CD4-positive, alpha-beta T cell treated with Interleukin-15 for 1 hour (primary cell): ENCODE measurements around the gene C5orf63.
"Not testable (repeated sequence)": the region's sequence is repeated elsewhere in the genome, so short reads cannot be mapped to it uniquely, and the experiment has no call there.

Experiments used
- DNase-seq: peaks from one replicate; pipeline ENCODE4 v3.0.0-alpha.2; 2020

Gene C5orf63

DNA sequence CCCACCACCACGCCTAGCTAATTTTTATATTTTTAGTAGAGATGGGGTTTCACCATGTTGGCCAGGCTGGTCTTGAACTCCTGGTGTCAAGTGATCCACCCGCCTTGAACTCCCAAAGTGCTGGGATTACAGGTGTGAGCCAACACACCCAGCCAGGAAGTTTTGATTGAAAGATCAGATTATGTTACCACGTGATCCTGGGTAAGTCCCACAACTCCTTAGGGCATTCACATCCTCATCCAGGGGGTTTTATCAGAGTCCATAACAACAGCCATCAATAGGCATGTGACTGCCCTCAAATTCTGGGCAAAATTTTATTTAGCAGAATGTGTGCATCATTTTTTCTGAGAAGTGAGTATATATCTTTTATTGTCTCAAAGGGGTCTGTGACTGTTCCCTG is 68.0 kb downstream of the C5orf63 start:
- not testable (repeated sequence) for DNase-seq

DNA sequence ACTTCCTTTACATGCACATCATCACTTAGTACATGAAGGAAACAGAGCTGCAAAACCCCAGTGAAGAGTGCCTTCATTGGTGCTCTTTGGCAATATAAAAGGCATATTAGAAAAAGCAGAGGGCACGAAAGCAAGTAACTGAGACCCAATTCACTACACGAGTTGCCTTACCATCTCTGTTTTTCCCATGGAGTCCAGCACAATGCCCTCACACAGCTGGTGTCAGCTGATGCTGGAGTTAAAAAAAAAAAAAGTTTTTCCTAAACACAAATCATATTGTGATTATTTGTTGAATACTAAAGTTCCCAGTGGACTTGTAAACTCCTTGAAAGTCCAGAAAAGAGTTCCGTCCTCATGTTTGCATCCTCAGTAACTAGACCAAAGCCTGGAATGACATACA is 68.6 kb downstream of the C5orf63 start:
- no peak for DNase-seq

DNA sequence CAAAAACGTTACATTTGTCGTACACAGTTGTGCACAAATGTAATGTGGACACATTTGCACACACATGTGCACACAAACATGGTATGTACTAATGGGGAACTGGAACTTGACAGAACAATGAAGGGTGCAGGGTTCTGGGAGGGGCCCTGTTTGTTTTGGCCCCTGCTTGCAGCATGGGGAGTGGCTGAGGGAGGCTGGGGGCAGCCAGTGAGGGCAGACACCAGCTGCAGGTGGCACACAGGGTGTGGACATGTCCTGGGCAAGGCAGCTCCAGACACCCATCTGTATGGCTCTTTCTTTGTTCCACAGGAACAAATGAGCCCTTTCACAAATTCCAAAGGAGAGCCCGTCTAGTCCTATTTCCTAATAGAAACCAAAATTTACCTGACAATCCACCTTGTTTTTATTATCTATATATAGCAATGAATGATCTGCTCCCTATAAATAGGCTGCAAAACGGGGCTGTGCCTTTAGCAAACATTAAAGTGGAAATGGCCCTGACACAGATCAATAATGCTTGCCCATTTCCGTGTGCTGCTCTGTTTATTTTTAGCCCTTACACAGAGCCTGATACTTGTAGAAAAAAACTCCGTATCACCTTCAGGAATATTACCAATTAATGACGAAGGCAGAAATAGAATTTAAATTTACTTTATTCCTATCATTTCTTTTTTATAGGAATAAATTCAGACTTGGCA is 69.4 kb downstream of the C5orf63 start:
- no peak for DNase-seq

DNA sequence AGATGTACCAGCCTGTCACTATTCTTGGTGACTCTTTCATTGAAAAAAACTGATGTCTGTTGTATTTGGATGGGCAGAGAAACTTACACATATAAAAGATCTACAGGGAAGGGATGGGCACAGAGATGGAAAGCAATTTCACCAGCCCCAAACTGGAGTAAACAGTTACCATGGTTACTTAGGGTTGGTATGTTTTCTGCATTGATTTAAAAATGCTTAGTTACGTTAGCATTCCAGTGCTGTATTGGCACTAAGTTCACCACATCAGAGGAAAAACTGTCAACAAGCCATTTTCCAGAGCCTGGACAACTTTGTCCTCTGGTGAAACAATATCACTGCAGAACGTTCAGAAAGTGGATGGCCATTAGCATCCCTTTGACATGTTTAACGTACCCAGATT is 70.9 kb downstream of the C5orf63 start:
- no peak for DNase-seq

DNA sequence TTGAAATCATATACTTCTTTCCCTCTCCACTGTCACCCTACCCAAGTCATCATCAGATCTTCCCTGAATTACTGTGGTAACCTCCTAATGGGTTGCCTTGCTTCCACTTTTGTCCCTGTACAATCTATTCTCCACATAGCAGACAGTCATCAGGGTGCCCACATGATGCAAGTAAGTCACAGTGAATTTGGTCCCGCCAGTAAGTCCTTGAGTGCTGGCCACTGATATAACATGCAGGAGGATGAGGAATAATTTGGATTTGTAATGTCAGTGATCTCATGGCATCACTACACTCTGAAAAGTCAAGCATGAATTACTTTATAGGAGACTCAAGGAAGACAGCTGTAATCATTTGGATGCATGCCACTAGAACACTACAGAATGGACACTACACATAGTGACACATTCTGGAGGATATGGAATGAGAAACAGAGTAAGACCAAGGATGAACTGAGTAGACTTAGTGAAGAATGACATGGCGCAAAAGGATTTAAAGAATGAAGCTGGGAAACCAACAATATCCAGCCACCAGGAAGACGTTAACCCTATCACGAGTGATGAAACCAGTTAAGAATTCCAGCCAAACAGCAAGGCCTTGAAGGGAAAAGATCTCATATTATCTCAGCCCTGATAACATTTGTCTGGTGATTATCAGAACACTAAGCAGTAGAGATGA is 71.5 kb downstream of the C5orf63 start:
- no peak for DNase-seq
